Measurements from ENCODE around the gene GALNT10.
"Not testable (repeated sequence)": the region's sequence is repeated elsewhere in the genome, so short reads cannot be mapped to it uniquely, and the experiment has no call there.

The GALNT10 gene

DNA sequence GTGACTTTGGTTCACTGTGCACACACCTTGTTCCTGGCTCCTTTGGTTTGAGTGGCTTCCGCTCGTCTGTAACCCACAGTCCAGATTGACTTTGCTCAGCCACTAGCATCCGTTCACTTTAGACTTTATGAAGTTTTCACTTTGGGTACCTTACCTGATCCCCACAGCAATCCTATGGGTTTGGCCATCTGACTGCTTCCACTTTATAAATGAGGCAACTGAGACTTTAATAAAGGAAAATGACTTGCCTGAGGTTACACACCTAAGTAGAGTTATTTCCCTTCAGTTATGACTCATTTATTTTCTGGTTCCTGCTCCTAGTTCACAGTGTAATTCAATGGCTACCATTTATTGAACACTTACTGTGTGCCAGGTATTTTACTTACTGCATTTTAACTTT is 161.0 kb downstream of the GALNT10 start:
- DNase-seq (ENCODE audit: low read depth, low spot score), result no peak

- DNase-seq (ENCODE audit: low read depth, low spot score), result no peak
Measured at GRCh38 chr5:154352960-154353548, 162.5 kb downstream of the GALNT10 start.

DNA sequence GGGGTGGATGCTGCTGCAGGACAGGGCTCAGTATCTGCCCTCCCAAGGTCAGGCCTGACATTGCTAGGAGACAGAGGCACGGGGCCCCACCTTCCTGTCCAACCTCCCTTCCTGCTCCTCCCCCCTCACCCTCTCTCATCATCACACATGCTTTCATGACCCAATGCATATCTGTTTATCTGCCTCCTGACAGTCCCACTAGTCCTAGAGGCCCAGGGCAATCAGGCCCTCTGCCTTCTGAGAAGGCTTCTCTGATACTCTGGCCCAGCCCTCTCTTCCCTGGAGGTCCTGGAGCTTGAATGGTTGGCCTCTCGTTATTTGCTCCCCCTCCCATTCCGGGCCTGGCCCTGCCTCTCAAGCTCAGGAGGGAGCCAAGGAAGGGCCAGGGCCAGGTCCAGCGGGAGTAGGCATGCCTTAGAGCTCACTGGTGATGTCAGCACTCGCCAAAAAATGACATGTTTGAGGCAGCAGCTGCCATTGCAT is 164.6 kb downstream of the GALNT10 start:
- no peak for DNase-seq (ENCODE audit: low read depth, low spot score)

DNA sequence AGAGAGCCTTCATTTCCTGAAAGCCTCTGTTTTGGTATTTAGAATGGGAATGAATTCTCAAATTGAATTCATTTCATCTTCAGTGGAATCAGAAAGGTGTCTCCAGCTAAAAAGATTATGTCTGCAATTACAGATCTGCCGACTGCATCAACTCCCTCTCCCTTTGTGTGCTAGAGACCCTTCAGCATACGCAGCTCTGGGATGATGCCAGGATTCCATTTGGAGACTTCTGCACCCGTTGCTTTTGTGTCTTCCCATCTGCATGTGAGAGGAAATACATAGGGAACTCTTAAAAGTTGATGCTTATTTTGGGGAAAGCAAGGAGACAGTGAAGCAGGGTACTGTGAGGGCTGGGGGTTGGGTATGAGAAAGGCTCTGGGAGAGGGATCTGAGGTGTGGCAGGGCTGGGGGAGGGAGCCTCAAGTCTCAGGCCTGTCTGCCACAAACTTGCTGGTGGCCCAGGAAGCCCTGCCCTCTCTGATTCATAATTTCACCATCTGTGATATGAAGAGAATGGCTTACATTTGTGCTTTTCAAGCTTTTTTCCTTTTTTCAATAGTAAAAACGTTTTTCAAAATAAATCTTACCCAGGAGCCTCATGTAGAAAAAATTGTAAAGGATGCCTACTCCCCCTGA is 165.6 kb downstream of the GALNT10 start:
- DNase-seq (ENCODE audit: low read depth, low spot score), result no peak

DNA sequence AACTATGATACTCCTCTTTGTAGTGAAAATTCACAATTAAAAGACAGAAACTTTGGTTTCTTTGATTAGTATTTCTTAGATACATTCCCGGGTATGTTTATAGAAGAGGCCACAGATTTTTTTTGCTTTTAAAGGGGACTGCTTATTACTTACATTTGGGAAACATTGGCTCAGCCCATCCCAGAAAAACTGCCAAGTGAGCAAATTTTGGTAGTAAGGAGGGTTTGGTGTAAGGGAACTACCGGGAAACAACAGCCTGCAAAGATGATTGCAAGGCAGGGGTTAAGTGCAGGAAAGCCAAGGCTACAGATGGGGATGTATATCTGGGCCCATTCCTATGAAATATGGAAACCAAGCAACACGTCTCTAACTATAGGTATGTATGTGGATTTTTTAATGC is 166.4 kb downstream of the GALNT10 start:
- DNase-seq (ENCODE audit: low read depth, low spot score), result no peak

DNA sequence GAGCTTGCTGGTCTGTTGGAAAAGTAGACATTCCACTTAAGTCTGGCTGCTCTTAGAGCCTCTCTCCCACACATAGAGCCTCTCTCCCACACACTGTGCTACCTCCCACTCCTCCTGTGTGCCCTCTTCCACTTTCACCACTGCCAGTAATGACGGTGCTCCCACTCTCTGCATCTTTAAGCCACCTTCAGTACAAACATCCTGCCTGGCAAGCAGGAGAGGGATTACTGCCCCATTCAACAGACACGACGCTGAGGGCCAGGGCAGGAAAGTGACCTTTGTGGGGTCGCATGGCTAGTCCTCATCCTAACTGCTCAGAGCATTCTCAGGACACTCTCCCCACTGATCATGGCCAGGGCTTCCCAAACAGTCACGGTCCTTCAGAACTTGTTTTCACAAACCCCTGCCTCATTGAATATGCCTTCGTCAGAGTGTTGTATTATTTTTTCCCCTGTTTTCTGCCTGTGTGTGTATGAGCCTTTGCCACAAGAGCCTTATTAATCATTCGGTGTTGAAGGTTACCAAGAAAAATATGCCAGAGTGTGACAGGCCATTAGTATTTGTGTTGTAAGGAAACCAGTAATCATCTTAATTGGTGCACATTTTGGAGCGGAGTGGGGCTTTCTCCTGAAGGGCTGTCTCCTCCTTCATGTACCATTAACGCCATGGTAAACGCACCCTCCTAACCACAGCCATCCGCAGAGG is 168.1 kb downstream of the GALNT10 start:
- DNase-seq (ENCODE audit: low read depth, low spot score), result no peak

GRCh38 chr5:154359221-154359573 is 168.7 kb downstream of the GALNT10 start:
- DNase-seq (ENCODE audit: low read depth, low spot score), result no peak

GRCh38 chr5:154360241-154360640 is 169.7 kb downstream of the GALNT10 start:
- not testable (repeated sequence) for DNase-seq (ENCODE audit: low read depth, low spot score)

DNA sequence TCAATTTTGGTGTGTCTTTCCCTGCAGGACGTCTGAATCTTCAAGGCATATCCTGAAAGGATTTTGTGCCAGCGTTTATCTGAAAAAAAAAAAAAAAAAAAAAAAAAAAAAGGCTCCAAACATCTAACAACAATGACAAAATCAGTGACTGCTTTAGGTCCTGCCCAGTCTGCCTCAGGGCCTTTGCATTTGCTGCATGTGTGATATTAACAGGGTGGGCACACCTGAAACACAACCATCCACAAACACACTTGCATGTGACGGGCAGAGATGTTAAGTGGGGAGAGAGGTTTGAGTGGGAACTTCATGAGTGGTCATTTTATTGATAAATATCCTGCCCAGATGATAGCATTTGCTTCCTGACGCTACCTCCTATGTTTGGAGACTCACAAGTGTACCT is 172.9 kb downstream of the GALNT10 start:
- DNase-seq (ENCODE audit: low read depth, low spot score), result no peak

GRCh38 chr5:154364771-154365170 is 174.2 kb downstream of the GALNT10 start:
- DNase-seq (ENCODE audit: low read depth, low spot score), result no peak

- no peak for DNase-seq (ENCODE audit: low read depth, low spot score)
Measured at GRCh38 chr5:154365823-154366222, 175.3 kb downstream of the GALNT10 start.

- DNase-seq (ENCODE audit: low read depth, low spot score), result no peak
Measured at GRCh38 chr5:154366353-154366752, 175.8 kb downstream of the GALNT10 start.

GRCh38 chr5:154367101-154367500 is 176.6 kb downstream of the GALNT10 start:
- no peak for DNase-seq (ENCODE audit: low read depth, low spot score)

DNA sequence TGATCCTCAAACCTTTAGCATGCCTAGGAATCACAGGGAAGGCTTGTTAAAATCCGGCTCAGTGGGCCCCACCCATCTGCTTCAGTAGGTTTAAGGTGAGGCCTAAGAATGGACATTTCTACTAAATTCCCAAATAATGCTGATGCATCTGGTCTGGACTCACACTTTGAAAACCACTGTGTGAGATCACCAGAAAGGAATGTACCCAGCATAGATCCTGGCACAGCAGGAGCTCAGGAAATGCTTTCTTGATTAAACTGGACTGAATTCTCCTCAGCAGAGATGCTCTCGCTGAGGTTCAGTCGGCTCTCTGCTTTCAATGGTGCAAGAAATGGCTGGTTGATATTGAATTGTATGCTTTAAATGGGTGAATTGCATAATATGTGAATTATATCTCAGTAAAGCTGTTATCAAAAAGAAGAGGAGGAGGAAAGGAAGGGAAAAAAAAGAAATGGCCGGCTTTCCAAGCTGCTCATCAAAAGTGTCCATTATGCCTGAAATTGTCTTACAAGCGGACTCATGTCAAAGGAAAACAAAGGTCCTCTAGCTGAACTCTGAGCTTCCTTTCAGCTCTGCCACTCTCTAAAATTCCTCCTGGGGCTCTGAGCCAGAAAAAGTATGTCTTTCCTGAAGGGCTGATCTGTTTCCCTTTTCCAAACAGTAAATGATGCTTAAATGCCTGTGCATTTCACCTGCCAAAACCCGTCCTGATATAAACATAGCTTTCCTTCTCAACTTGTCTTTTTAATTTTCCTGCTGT is 177.7 kb downstream of the GALNT10 start:
- DNase-seq (ENCODE audit: low read depth, low spot score), result peak; percentile 71

DNA sequence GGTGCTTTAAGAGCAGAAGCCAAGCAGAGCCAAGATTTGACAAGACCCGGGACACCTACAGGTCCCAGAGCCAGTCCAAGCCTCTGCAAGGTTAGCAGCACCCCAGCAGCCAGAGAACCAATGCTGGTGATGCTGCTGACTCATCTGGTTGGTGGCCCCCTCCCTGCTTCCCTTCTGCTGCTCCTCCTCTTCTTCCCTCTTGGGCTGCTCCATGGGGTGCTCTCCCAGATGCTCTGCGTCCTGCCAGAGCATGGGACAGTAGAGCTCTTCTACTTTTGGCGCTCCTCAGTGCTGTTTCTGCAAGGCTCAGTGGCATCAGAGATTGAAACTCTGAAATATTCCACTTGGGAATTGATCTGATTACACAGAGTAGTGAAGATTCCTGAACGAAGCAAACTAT is 179.1 kb downstream of the GALNT10 start:
- no peak for DNase-seq (ENCODE audit: low read depth, low spot score)

- no peak for DNase-seq (ENCODE audit: low read depth, low spot score)
Measured at GRCh38 chr5:154370119-154370518, 179.6 kb downstream of the GALNT10 start.

DNA sequence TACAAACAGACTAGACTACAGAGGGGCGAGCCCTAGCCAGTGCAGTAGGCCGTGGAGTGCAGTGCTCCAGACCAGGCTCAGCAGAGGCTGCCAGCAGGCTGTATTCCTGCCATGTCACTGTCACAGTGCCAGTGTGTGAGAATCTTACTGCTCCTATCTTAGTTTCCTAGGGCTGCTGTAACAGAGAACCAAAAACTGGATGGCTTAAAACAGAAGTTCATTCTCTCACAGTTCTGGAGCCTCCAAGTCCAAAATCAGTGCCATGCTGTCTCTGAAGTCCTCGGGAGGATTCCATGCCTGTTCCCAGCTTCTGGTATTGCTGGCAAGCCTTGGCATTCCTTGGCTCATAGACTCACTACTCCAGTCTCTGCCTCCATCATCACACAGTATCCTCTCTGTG is 180.3 kb downstream of the GALNT10 start:
- no peak for DNase-seq (ENCODE audit: low read depth, low spot score)

- DNase-seq (ENCODE audit: low read depth, low spot score), result no peak
Measured at GRCh38 chr5:154371687-154372086, 181.2 kb downstream of the GALNT10 start.

DNA sequence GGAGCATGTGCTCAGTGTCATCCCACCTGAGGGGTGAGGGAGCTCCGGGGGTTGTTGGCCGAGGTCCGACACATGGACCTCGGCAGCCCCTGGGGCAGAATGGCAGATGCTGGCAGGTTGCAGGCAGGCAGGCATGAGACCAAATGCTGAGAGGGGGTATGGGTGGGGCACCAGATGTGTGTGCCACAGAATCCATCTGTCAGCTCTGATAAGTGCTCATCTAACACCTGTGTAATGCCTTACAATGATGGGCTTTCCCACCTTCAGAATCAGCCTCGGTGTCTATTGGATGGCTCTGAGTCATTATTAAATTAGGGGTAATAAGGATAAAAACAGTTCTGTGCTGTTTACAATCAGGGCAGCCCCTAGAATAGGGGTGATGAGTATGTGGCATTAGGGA is 182.1 kb downstream of the GALNT10 start:
- DNase-seq (ENCODE audit: low read depth, low spot score), result no peak

- no peak for DNase-seq (ENCODE audit: low read depth, low spot score)
Measured at GRCh38 chr5:154373326-154373725, 182.8 kb downstream of the GALNT10 start.

DNA sequence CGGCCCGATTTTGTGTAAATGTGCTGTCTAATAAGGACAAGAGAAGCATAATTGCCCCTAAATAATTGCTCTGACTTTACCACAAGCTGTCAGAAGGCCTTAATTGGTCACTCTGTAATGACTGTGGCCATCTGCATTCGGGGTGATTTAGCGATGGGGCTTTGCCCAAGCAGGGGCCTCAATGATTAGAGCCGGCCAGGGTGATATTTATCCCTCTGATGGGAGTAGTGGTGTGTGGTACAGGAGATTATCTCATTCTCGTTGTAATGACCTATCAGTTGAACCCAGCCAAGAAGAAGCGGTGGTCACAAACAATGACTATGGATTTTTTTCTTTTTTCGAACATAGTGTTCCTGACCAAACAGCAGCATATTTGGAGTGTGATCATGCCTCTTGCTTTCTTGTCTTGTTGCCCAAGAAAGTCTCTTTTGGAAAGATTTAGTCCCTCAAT is 183.2 kb downstream of the GALNT10 start:
- DNase-seq (ENCODE audit: low read depth, low spot score), result no peak

GRCh38 chr5:154374264-154374663 is 183.7 kb downstream of the GALNT10 start:
- DNase-seq (ENCODE audit: low read depth, low spot score), result no peak

Measured in brain pericyte (primary cell).